HG02678 (cell line): ENCODE measurements around the gene FRMD4A.
"Not testable (repeated sequence)": the region's sequence is repeated elsewhere in the genome, so short reads cannot be mapped to it uniquely, and the experiment has no call there.

Experiments used
- ATAC-seq: cut with Tn5 transposase; IDR thresholded peaks from one replicate; pipeline ENCODE4 v1.9.1; 2021; ENCODE audit warnings: mild to moderate bottlenecking, moderate library complexity; ENCODE audit not compliant: unreplicated experiment

The FRMD4A gene

GRCh38 chr10:13773496-13774170 lies 557.1 kb downstream of the FRMD4A start:
- ATAC-seq: no peak

GRCh38 chr10:13773043-13773442 lies 557.7 kb downstream of the FRMD4A start:
- ATAC-seq: no peak

- no peak for ATAC-seq
Observed at GRCh38 chr10:13771992-13772391, 558.7 kb downstream of the FRMD4A start.

GRCh38 chr10:13770760-13771493 lies 559.8 kb downstream of the FRMD4A start:
- no peak for ATAC-seq

GRCh38 chr10:13769946-13770345 lies 560.8 kb downstream of the FRMD4A start:
- no peak for ATAC-seq

GRCh38 chr10:13767676-13768178 lies 563.0 kb downstream of the FRMD4A start:
- ATAC-seq: no peak

GRCh38 chr10:13767148-13767547 lies 563.6 kb downstream of the FRMD4A start:
- ATAC-seq: not testable (repeated sequence)

GRCh38 chr10:13765641-13766341 lies 564.9 kb downstream of the FRMD4A start:
- peak; percentile 68 for ATAC-seq

- no peak for ATAC-seq
Observed at GRCh38 chr10:13761490-13762091, 569.1 kb downstream of the FRMD4A start.

- no peak for ATAC-seq
Observed at GRCh38 chr10:13759168-13759567, 571.6 kb downstream of the FRMD4A start.

GRCh38 chr10:13758756-13759155 lies 572.0 kb downstream of the FRMD4A start:
- ATAC-seq: no peak

GRCh38 chr10:13758312-13758711 lies 572.4 kb downstream of the FRMD4A start:
- ATAC-seq: no peak

- no peak for ATAC-seq
Observed at GRCh38 chr10:13754277-13754676, 576.4 kb downstream of the FRMD4A start.

GRCh38 chr10:13751191-13751764 lies 579.4 kb downstream of the FRMD4A start:
- peak; percentile 45 for ATAC-seq

- ATAC-seq: no peak
Observed at GRCh38 chr10:13750299-13751190, 580.2 kb downstream of the FRMD4A start.

- ATAC-seq: no peak
Observed at GRCh38 chr10:13745271-13745670, 585.5 kb downstream of the FRMD4A start.

GRCh38 chr10:13743963-13744362 lies 586.8 kb downstream of the FRMD4A start:
- ATAC-seq: no peak

GRCh38 chr10:13743101-13743693 lies 587.5 kb downstream of the FRMD4A start:
- ATAC-seq: peak; percentile 70

- ATAC-seq: no peak
Observed at GRCh38 chr10:13741438-13741837, 589.3 kb downstream of the FRMD4A start.
